IMR-90 (cell line): ENCODE data around the gene PLSCR3. TPM values are rescaled to one million over a fixed set of nuclear protein-coding genes. Genes with fewer than 3 reads are reported as not detected.

Source experiments
- CHD1 ChIP-seq: IDR thresholded peaks from 2 replicates; pipeline ENCODE4 v1.6.1; 2012; ENCODE audit warnings: low read depth, low read length, improper control_type of control experiment
- NFE2L2 ChIP-seq: fragments of 150-350 bp; IDR thresholded peaks from 2 replicates; pipeline ENCODE4 v1.6.1; 2016; ENCODE audit warnings: low read depth, mild to moderate bottlenecking, low read length
- polyA plus RNA-seq, 3 experiments: library from polyadenylated mRNA; depleted of rRNA; stranded (reverse); fragments of >200 nt; gene quantifications; 2 replicates each; pipeline ENCODE4 v1.2.3, GENCODE V29; 2012; ENCODE audit warnings: low replicate concordance in 1 of 3
- total RNA-seq: library from RNA; depleted of rRNA; stranded (reverse); fragments of >200 nt; gene quantifications from 2 replicates; pipeline ENCODE4 v1.2.3, GENCODE V29; 2012
- TF ChIP-seq, protein P1 (sequence below): fragments of 150-350 bp; IDR thresholded peaks from 2 replicates; pipeline ENCODE4 v1.6.1; 2016; ENCODE audit warnings: low read depth, mild to moderate bottlenecking, low read length, moderate library complexity, borderline replicate concordance

The PLSCR3 gene
- total and polyA plus RNA-seq, 2 of the 4 experiments (the other 2 are of a cell fraction), result 6.1 to 116 TPM

GRCh38 chr17:7351665-7352502 lies 42.4 kb downstream of the PLSCR3 start, which contains the start of gene KCTD11 (continued):
- TF ChIP-seq, protein P1, sequence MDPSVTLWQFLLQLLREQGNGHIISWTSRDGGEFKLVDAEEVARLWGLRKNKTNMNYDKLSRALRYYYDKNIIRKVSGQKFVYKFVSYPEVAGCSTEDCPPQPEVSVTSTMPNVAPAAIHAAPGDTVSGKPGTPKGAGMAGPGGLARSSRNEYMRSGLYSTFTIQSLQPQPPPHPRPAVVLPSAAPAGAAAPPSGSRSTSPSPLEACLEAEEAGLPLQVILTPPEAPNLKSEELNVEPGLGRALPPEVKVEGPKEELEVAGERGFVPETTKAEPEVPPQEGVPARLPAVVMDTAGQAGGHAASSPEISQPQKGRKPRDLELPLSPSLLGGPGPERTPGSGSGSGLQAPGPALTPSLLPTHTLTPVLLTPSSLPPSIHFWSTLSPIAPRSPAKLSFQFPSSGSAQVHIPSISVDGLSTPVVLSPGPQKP, result no peak
- peak; percentile 80; the same call in 1 of the 2 replicates for TF ChIP-seq CHD1
- TF ChIP-seq NFE2L2, result no peak
